Retinal pigment epithelial cell (primary cell): ENCODE results near the gene PRSS56.

ENCODE experiments used
- DNase-seq: peaks from one replicate; pipeline ENCODE4 v3.0.0-alpha.2; 2010; ENCODE audit warnings: low read depth
- H3K4me3 ChIP-seq: 2 replicates; pipeline ENCODE4 v1.5.1; 2011; ENCODE audit warnings: mild to moderate bottlenecking, low read length, control low read depth, moderate library complexity
- CTCF ChIP-seq: conservative IDR thresholded peaks from 2 replicates; pipeline ENCODE4 v1.5.1; 2011; ENCODE audit warnings: low read depth, low read length, control low read depth, inconsistent platforms

PRSS56 gene

GRCh38 chr2:232492963-232493700 lies 27.1 kb upstream of the PRSS56 start:
- no peak overlapping the region for H3K4me3 ChIP-seq
- no peak for TF ChIP-seq CTCF
- DNase-seq, result no peak

GRCh38 chr2:232493701-232494474 lies 26.3 kb upstream of the PRSS56 start:
- H3K4me3 ChIP-seq, result no peak overlapping the region
- DNase-seq, result no peak
- TF ChIP-seq CTCF, result no peak

- no peak for TF ChIP-seq CTCF
- no peak overlapping the region for H3K4me3 ChIP-seq
- DNase-seq, result no peak
Observed at GRCh38 chr2:232494542-232494941, 25.6 kb upstream of the PRSS56 start.

GRCh38 chr2:232495292-232495691 lies 24.9 kb upstream of the PRSS56 start:
- H3K4me3 ChIP-seq, result no peak overlapping the region
- no peak for TF ChIP-seq CTCF
- DNase-seq, result no peak

GRCh38 chr2:232496501-232497270 lies 23.5 kb upstream of the PRSS56 start:
- DNase-seq, result no peak
- no peak for TF ChIP-seq CTCF

GRCh38 chr2:232497348-232497747 lies 22.8 kb upstream of the PRSS56 start:
- no peak overlapping the region for H3K4me3 ChIP-seq
- TF ChIP-seq CTCF, result no peak
- DNase-seq, result no peak

More at GRCh38 chr2:232496501-232497270, 23.5 kb upstream of the PRSS56 start:
- no peak overlapping the region for H3K4me3 ChIP-seq
